HUES6 (cell line): ENCODE results near the gene SLC9A3.
"Not testable (repeated sequence)": the region's sequence is repeated elsewhere in the genome, so short reads cannot be mapped to it uniquely, and the experiment has no call there.

Experiments used
- H3K27ac ChIP-seq: 2 replicates; pipeline ENCODE4 v1.7.0; 2013; ENCODE audit warnings: low read depth, mild to moderate bottlenecking, low read length, inconsistent platforms
- H3K27me3 ChIP-seq: 2 replicates; pipeline ENCODE4 v1.6.1; 2013; ENCODE audit warnings: low read length; ENCODE audit not compliant: control insufficient read depth, insufficient read depth
- H3K36me3 ChIP-seq: 2 replicates; pipeline ENCODE4 v1.6.1; 2013; ENCODE audit warnings: low read length; ENCODE audit not compliant: control insufficient read depth, insufficient read depth
- H3K4me1 ChIP-seq: 2 replicates; pipeline ENCODE4 v1.6.1; 2013; ENCODE audit warnings: low read length; ENCODE audit not compliant: control insufficient read depth, insufficient read depth
- H3K4me3 ChIP-seq: 2 replicates; pipeline ENCODE4 v1.5.1; 2013; ENCODE audit warnings: low read depth, low read length
- H3K9ac ChIP-seq: one replicate; pipeline ENCODE4 v1.6.1; 2013; ENCODE audit warnings: mild to moderate bottlenecking, low read length
- H3K9me3 ChIP-seq: 2 replicates; pipeline ENCODE4 v1.6.1; 2013; ENCODE audit warnings: low read depth, low read length; ENCODE audit not compliant: control insufficient read depth, insufficient read depth

The SLC9A3 gene

DNA sequence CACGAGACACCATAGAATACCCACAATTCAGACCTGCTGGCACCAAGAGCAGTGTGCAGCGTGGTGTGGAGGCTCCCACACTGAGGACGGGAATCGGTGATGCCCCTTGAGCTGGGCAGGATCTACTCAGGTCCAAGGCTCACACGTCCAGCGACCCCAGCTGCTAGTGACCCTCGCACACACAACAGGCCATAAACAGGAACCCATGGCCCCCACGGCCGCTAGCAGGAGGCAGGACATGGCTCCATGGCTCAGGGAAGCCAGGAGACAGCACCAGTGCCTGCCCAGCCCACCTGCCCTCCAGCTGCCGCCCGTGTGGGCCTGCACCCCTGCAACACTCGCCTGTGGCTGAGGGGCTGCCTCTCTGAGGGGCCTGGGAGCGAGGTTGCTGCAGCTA, 43.4 kb upstream of the SLC9A3 start:
- peaks cover 14% of the 10 kb centered on the region for H3K4me1 ChIP-seq
- peaks cover 43% of the 10 kb centered on the region for H3K27me3 ChIP-seq
- no peaks in the 10 kb centered on the region for H3K9me3 ChIP-seq
- no peak overlapping the region for H3K9ac ChIP-seq
- H3K4me3 ChIP-seq = no peak overlapping the region
- H3K27ac ChIP-seq = no peak overlapping the region
- no peaks in the 10 kb centered on the region for H3K36me3 ChIP-seq

- H3K4me1 ChIP-seq = peaks cover 6% of the 10 kb centered on the region
- peaks cover 40% of the 10 kb centered on the region for H3K27me3 ChIP-seq
- H3K36me3 ChIP-seq = no peaks in the 10 kb centered on the region
- H3K27ac ChIP-seq = no peak overlapping the region
- H3K9me3 ChIP-seq = no peaks in the 10 kb centered on the region
- no peak overlapping the region for H3K4me3 ChIP-seq
- H3K9ac ChIP-seq = no peak overlapping the region
These were observed 42.5 kb upstream of the SLC9A3 start for GRCh38 chr5:566636-567309.

- peaks cover 4% of the 10 kb centered on the region; the same call in 1 of the 2 replicates for H3K4me1 ChIP-seq
- no peak overlapping the region for H3K9ac ChIP-seq
- H3K4me3 ChIP-seq = peak overlapping the region; percentile 41
- H3K27me3 ChIP-seq = peaks cover 47% of the 10 kb centered on the region
- no peaks in the 10 kb centered on the region for H3K36me3 ChIP-seq
- no peak overlapping the region for H3K27ac ChIP-seq
- no peaks in the 10 kb centered on the region for H3K9me3 ChIP-seq
These were observed 41.7 kb upstream of the SLC9A3 start for GRCh38 chr5:565782-566440.

GRCh38 chr5:561408-561807, 37.2 kb upstream of the SLC9A3 start:
- H3K4me1 ChIP-seq = peaks cover 4% of the 10 kb centered on the region; the same call in 1 of the 2 replicates
- H3K9me3 ChIP-seq = no peaks in the 10 kb centered on the region
- no peak overlapping the region for H3K27ac ChIP-seq
- H3K4me3 ChIP-seq = no peak overlapping the region
- no peak overlapping the region for H3K9ac ChIP-seq
- no peaks in the 10 kb centered on the region for H3K36me3 ChIP-seq
- peaks cover 45% of the 10 kb centered on the region for H3K27me3 ChIP-seq

- H3K9me3 ChIP-seq = no peaks in the 10 kb centered on the region
- peaks cover 38% of the 10 kb centered on the region for H3K27me3 ChIP-seq
- no peak overlapping the region for H3K9ac ChIP-seq
- no peak overlapping the region for H3K4me3 ChIP-seq
- H3K27ac ChIP-seq = no peak overlapping the region
- 0 out of 2 replicates have a peak, but pooled peaks cover under 1% of the 10 kb centered on the region for H3K4me1 ChIP-seq
- no peaks in the 10 kb centered on the region for H3K36me3 ChIP-seq
These were observed 36.5 kb upstream of the SLC9A3 start for GRCh38 chr5:560792-561166.

DNA sequence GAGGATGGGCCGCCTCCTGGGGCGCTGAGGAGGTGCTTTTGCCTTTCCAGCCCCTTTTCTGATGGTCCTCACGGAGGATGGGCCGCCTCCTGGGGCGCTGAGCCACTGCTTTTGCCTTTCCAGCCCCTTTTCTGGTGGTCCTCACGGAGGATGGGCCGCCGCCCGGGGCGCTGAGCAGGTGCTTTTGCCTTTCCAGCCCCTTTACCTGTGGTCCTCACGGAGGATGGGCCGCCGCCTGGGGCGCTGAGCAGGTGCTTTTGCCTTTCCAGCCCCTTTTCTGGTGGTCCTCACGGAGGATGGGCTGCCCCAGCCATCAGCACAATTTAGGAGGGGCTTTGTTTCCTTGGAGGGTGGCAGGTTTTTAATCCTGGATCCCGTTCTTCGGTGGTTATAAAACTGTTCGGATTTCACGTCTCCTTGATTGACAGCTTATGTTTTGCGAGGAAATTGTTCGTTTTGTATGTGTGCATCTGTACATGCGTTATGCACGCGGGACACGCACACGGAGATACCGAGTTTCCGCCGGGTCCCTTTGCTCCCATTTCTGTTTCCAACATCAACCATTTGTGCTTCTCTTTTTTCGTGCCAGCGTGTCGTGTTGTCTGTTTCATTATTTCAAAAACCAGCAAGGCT, 34.7 kb upstream of the SLC9A3 start:
- Histone ChIP-seq H3K36me3 (no peaks in the 10 kb centered on the region), H3K9ac (no peak overlapping the region), H3K27ac (no peak overlapping the region), H3K4me1 (no peaks in the 10 kb centered on the region), H3K27me3 (peaks cover 35% of the 10 kb centered on the region), H3K9me3 (no peaks in the 10 kb centered on the region), H3K4me3 (no peak overlapping the region)

GRCh38 chr5:558326-558725, 34.1 kb upstream of the SLC9A3 start:
- peaks cover 40% of the 10 kb centered on the region for H3K27me3 ChIP-seq

GRCh38 chr5:557917-558316, 33.7 kb upstream of the SLC9A3 start:
- not testable (repeated sequence) for H3K9me3 ChIP-seq, H3K27ac ChIP-seq, H3K36me3 ChIP-seq, H3K4me3 ChIP-seq, H3K9ac ChIP-seq, H3K4me1 ChIP-seq
- H3K27me3 ChIP-seq = peaks cover 40% of the 10 kb centered on the region

More at GRCh38 chr5:558326-558725, 34.1 kb upstream of the SLC9A3 start:
- Histone ChIP-seq H3K4me1 (no peaks in the 10 kb centered on the region), H3K9ac (no peak overlapping the region), H3K27ac (no peak overlapping the region), H3K36me3 (no peaks in the 10 kb centered on the region), H3K4me3 (no peak overlapping the region), H3K9me3 (no peaks in the 10 kb centered on the region)

DNA sequence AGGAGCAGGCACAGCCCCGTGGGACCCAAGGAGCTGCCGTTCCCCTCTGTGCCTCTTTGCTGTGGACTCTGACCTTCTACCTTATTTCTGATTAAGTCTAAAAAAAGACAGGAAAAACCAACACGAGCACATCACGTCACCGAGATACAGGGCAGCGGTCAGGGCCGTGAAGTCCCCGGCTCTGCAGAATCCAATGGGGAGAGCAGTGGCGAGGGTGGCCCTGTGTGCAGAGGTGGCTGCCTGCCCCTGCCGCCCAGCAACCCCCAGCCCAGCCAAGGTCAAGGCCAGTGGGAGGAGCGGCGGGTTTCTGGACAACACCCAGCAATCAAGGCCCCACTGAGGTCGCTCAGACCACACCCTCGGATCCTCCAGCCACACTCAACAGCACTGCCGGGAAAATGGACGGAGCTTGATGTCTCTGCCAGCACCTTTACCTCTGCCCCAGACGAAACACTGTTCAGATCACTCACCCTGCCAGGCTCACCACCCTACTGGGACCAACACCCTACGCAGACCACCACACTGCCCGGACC, 32.7 kb upstream of the SLC9A3 start:
- no peaks in the 10 kb centered on the region for H3K9me3 ChIP-seq
- no peak overlapping the region for H3K4me3 ChIP-seq
- no peaks in the 10 kb centered on the region for H3K36me3 ChIP-seq
- H3K27me3 ChIP-seq = peaks cover 41% of the 10 kb centered on the region
- no peak overlapping the region for H3K9ac ChIP-seq
- H3K27ac ChIP-seq = no peak overlapping the region
- H3K4me1 ChIP-seq = no peaks in the 10 kb centered on the region

DNA sequence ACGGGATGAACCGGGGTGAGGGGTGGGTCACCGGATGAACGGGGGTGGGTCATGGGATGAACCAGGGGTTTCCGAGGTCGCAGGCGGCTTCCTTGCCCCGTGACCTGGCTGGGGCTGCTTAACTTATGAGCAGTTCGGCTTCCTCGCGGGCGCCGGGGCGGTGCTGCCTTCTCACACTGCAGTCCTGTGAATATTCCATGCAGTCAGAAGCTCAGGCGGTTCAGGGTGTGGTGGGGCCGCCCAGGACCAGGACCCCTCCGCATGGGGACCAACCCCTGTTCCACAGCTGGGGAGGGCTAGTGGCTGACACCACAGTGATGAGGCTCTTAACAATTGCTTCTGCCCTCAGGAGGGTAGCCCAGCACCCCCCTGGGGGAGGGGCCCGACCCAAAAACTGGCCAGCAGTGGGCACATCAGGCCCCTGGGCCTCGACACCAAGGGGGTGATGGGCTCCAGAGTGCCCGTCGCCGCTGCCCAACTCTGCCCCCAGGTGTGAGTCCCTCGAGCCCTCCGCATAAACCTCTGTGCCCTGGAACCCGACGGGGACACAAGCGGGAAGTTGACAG, 30.9 kb upstream of the SLC9A3 start:
- Histone ChIP-seq H3K9me3 (no peaks in the 10 kb centered on the region), H3K27ac (no peak overlapping the region), H3K36me3 (no peaks in the 10 kb centered on the region), H3K4me1 (no peaks in the 10 kb centered on the region), H3K27me3 (peaks cover 40% of the 10 kb centered on the region), H3K4me3 (no peak overlapping the region), H3K9ac (no peak overlapping the region)
